Body of pancreas (tissue), 4 donors: ENCODE measurements around the gene KCTD19.

Experiments
- CTCF ChIP-seq, 7 experiments: fragments of 450-650 bp in 4 of 7; fragments of 200-600 bp in 3 of 7; sonication (generic) in 3 of 7; IDR thresholded peaks; one replicate each; pipeline ENCODE4 v1.5.1; 2016 to 2019; ENCODE audit warnings: antibody characterized with exemption in 7 of 7
- POLR2A ChIP-seq, 3 donors: fragments of 450-650 bp; IDR thresholded peaks; one replicate each; pipeline ENCODE4 v1.6.1; 2016; ENCODE audit warnings: antibody characterized with exemption in 3 of 3, mild to moderate bottlenecking in 2 of 3

- TF ChIP-seq CTCF (IDR thresholded peaks at IDR 0.05): no peak
- TF ChIP-seq POLR2A (IDR thresholded peaks at IDR 0.05): no peak
These were observed 10.1 kb upstream of the KCTD19 start for GRCh38 chr16:67336648-67337047.
